Vagina (tissue), 2 donors: Measurements from ENCODE around the gene RAG2. TPM values are rescaled to one million over a fixed set of nuclear protein-coding genes. Genes with fewer than 3 reads are reported as not detected.
"Not testable (repeated sequence)": the region's sequence is repeated elsewhere in the genome, so short reads cannot be mapped to it uniquely, and the experiment has no call there.

Source experiments
- DNase-seq, 2 donors: peaks; one replicate each; pipeline ENCODE4 v3.0.0-alpha.2; 2017; ENCODE audit errors: extremely low spot score in 2 of 2
- H3K27ac ChIP-seq: fragments of 200-600 bp; sonication (generic); one replicate; pipeline ENCODE4 v1.5.1; 2019
- H3K27me3 ChIP-seq: fragments of 200-600 bp; sonication (generic); one replicate; pipeline ENCODE4 v1.5.1; 2019
- H3K36me3 ChIP-seq, 2 donors: fragments of 200-600 bp; sonication (generic); one replicate each; pipeline ENCODE4 v1.5.1; 2017 to 2019
- H3K4me1 ChIP-seq: fragments of 200-600 bp; sonication (generic); one replicate; pipeline ENCODE4 v1.5.1; 2019
- H3K4me3 ChIP-seq, 2 donors: fragments of 200-600 bp; sonication (generic); 1 replicate in 1 of 2; 2 replicates in 1 of 2; pipeline ENCODE4 v1.5.1; 2016 to 2019
- H3K9me3 ChIP-seq: fragments of 200-600 bp; sonication (generic); one replicate; pipeline ENCODE4 v1.5.1; 2019
- POLR2A ChIP-seq, 2 donors: fragments of 450-650 bp; IDR thresholded peaks; one replicate each; pipeline ENCODE4 v1.6.1; 2017; ENCODE audit warnings: antibody characterized with exemption in 2 of 2, mild to moderate bottlenecking in 2 of 2, moderate library complexity in 2 of 2
- POLR2AphosphoS5 ChIP-seq, 2 donors: sonication (generic); formaldehyde crosslinking; IDR thresholded peaks; one replicate each; pipeline ENCODE4 v1.9.0; 2017; ENCODE audit warnings: antibody characterized with exemption in 2 of 2, mild to moderate bottlenecking in 2 of 2, low read depth in 1 of 2; ENCODE audit not compliant: insufficient read depth in 1 of 2
- intact Hi-C: fragments of 100-400 bp; cut with DNase I; formaldehyde crosslinking; loops from one replicate; pipeline ENCODE4 v1.15.1; 2023
- total RNA-seq: library from RNA; depleted of rRNA; stranded (reverse); fragments of >200 nt; gene quantifications from one replicate; pipeline ENCODE4 v1.2.3, GENCODE V29; 2016
- TF ChIP-seq, protein P1 (sequence below), 3 experiments: fragments of 450-650 bp in 2 of 3; fragments of 200-600 bp in 1 of 3; sonication (generic) in 1 of 3; IDR thresholded peaks; one replicate each; pipeline ENCODE4 v1.5.1; 2017 to 2019; ENCODE audit warnings: antibody characterized with exemption in 3 of 3, mild to moderate bottlenecking in 2 of 3, moderate library complexity in 2 of 3

RAG2 gene
- total RNA-seq, 1 donor from 2014 or later, result not detected

DNA sequence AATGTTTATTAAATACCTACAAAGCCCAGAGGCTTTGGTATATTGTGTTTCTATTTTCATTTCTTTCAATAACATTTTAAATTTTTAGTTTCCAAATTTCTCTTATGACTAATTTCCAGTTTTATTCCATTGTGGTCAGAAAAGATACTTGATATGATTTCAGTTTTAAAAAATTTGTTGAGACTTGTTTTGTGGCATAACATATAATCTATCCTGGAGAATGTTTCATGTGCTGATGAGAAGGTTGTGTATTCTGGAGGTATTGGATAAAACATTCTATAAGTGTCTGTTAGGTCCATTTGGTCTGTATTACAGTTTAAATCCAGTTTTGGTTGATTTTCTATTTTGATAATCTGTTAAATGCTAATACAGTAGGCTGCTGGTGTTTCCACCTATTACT lies 40.0 kb downstream of the RAG2 start:
- no peaks in the 10 kb centered on the region for H3K4me1 ChIP-seq
- no peaks in the 10 kb centered on the region for H3K36me3 ChIP-seq
- intact Hi-C loops, result no loop called here
- no peak overlapping the region for H3K4me3 ChIP-seq
- DNase-seq, result no peak
- no peak overlapping the region for H3K27ac ChIP-seq
- H3K27me3 ChIP-seq, result no peaks in the 10 kb centered on the region
- H3K9me3 ChIP-seq, result no peaks in the 10 kb centered on the region
- TF ChIP-seq POLR2A (IDR thresholded peaks at IDR 0.05) (no peak), POLR2AphosphoS5 (IDR thresholded peaks at IDR 0.05; ENCODE audit: insufficient read depth in 1 of 2, low read depth in 1 of 2) (no peak)

GRCh38 chr11:36557390-36557789 lies 40.6 kb downstream of the RAG2 start:
- H3K27ac ChIP-seq, H3K4me3 ChIP-seq, intact Hi-C loops, H3K4me1 ChIP-seq, H3K9me3 ChIP-seq, DNase-seq, H3K27me3 ChIP-seq, H3K36me3 ChIP-seq: not testable (repeated sequence)

DNA sequence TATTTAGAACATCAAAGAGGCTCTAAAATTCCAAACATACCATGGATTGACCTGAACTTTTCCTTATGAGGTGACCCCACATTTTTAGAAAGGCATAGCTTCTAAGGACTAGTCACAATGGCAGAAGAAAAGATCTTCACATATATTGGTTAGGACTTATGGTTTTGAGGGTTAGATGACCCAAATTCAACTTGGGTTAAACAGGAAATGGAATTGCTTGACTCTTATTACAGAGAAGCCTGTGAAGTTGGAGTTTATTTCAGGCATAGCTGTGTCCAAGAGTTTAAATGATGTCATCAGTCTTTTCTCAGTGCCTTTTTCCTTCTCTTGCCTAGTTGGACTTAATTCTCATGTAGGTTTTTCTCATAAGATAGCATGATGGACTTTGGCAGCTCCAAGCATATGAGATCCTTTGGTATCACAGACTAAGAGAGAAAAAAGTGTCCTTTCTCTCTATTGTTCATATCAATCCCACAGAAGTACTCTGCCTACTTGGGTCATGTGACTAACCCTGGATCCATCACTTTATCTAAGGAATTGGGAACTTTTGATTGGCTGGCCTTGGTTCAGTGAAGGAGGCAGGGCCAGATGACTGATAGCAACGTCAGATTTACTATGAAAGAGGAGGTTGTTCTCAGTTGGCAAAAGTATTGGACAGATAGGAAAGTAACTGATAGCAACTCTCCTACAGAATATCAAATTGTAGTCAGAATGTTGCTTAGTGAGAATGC lies 47.5 kb downstream of the RAG2 start:
- no peaks in the 10 kb centered on the region for H3K4me1 ChIP-seq
- no peaks in the 10 kb centered on the region for H3K36me3 ChIP-seq
- no peak overlapping the region for H3K4me3 ChIP-seq
- H3K27me3 ChIP-seq, result no peaks in the 10 kb centered on the region
- intact Hi-C loops, result no loop called here
- H3K9me3 ChIP-seq, result no peaks in the 10 kb centered on the region
- DNase-seq, result no peak
- TF ChIP-seq, protein P1, sequence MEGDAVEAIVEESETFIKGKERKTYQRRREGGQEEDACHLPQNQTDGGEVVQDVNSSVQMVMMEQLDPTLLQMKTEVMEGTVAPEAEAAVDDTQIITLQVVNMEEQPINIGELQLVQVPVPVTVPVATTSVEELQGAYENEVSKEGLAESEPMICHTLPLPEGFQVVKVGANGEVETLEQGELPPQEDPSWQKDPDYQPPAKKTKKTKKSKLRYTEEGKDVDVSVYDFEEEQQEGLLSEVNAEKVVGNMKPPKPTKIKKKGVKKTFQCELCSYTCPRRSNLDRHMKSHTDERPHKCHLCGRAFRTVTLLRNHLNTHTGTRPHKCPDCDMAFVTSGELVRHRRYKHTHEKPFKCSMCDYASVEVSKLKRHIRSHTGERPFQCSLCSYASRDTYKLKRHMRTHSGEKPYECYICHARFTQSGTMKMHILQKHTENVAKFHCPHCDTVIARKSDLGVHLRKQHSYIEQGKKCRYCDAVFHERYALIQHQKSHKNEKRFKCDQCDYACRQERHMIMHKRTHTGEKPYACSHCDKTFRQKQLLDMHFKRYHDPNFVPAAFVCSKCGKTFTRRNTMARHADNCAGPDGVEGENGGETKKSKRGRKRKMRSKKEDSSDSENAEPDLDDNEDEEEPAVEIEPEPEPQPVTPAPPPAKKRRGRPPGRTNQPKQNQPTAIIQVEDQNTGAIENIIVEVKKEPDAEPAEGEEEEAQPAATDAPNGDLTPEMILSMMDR (IDR thresholded peaks at IDR 0.05), result no peak
- TF ChIP-seq POLR2AphosphoS5 (IDR thresholded peaks at IDR 0.05; ENCODE audit: insufficient read depth in 1 of 2, low read depth in 1 of 2) (no peak), POLR2A (IDR thresholded peaks at IDR 0.05) (no peak)
- H3K27ac ChIP-seq, result no peak overlapping the region

Other genes starting within 250 kb of the RAG2 start
- gene TRAF6, start 88.0 kb downstream of the RAG2 start, total RNA-seq, result 10.6 TPM
- gene RAG1, start 30.2 kb downstream of the RAG2 start, total RNA-seq, result 0.25 TPM
- 13.0 TPM for gene IFTAP, start 3.7 kb downstream of the RAG2 start, total RNA-seq